ENCODE measurements around the gene SESN3.
"Not testable (repeated sequence)": the region's sequence is repeated elsewhere in the genome, so short reads cannot be mapped to it uniquely, and the experiment has no call there.

The SESN3 gene

DNA sequence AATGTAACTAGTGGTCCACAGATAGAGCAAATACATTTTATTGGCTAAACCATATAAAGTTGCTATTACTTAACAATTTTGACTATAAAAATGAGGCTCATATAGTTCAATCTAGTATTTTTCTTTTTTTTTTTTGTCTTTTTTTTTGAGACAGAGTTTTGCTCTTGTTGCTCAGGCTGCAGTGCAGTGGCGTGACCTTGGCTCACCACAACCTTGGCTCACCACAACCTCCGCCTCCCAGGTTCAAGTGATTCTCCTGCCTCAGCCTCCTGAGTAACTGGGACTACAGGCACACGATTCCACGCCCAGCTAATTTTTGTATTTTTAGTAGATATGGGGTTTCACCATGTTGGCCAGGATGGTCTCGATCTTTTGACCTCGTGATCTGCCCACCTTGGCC lies 3.9 kb downstream of the SESN3 start:
- DNase-seq (ENCODE audit: low read depth in 2 of 2, low spot score in 1 of 2) = not testable (repeated sequence)

DNA sequence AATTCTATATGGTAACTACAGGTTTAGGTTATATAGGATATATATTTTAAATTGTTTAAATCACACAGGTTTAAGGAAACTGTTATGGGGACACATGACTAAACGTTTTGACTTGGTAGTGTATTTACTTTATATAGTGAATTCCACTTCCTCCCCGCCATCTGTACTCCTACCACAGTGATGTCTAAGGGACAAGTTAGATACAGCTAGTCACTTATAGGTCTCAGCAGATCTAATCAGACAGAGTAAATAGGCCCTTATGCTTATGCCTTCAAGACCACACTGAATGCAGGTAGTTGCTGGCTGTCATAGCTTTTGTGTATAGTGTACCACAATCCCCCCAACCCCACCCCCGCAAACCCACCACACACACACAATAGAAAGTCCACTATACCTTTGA lies 8.2 kb downstream of the SESN3 start:
- DNase-seq (ENCODE audit: low read depth in 2 of 2, low spot score in 1 of 2) = no peak

DNA sequence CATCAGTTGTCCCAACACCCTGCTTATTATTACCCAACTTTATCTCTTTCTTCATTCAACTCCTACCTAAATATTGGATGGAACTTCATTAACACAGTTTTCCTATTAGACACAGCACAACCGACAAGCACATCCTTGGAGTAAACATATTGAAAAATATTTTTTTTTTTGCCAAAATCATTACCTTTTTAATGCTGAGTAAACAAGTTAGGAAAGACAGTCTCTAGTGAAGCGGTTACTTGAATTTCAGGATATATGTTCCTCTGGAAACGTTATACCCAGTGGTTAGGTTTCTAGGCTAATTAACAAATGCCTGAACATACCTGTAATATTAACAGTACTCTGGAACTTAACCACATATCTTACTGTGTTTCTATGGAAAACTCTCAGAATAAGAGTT lies 11.4 kb downstream of the SESN3 start:
- DNase-seq (ENCODE audit: low read depth in 2 of 2, low spot score in 1 of 2) = no peak

DNA sequence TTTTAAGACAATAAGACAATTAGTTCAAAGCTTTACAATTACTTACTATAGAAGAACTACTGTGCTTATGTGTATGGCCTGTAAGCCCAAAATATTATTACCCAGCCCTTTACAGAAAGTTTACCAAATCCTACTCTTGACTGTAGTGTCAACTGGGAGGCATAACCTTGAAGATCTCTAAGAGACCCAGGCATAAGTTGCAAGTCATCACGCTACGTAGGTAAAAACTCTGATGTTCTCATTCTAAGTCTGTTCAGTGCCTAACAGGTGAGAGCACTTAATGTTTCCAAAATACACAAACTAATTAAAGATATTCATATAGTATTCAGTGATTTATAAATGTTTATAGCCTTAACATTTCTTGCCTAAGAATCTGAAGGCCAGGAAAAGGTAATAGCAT lies 12.9 kb downstream of the SESN3 start:
- DNase-seq (ENCODE audit: low read depth in 2 of 2, low spot score in 1 of 2) = no peak

DNA sequence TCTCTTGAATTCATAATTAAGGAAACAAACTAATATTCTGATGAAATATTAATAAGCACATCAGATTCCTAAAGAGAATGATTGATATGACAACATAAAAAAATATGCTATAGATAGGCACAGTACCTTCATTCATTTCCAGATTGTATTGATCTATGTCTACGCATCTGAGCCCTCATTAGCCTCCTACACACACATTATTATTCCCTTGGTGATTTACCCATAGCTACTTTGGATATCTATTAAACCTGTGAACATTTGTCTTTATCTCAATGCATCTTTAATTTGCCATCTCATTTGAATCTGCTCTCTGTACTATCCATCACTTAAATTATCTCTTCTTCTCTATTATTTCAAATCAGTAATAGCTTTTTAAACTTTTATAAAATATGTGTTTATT lies 18.4 kb downstream of the SESN3 start:
- DNase-seq (ENCODE audit: low read depth in 2 of 2, low spot score in 1 of 2) = no peak

DNA sequence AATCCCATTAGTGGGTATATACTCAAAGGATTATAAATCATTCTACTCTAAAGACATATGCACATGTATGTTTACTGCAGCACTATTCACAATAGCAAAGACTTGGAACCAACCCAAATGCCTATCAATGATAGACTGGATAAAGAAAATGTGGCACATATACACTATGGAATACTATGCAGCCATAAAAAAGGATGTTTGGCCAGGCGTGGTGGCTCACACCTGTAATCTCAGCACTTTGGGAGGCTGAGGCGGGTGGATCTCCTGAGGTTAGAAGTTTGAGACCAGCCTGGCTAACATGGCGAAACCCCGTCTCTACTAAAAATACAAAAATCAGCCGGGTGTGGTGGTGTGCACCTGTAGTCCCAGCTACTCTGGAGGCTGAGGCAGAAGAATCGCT lies 21.5 kb downstream of the SESN3 start:
- not testable (repeated sequence) for DNase-seq (ENCODE audit: low read depth in 2 of 2, low spot score in 1 of 2)

DNA sequence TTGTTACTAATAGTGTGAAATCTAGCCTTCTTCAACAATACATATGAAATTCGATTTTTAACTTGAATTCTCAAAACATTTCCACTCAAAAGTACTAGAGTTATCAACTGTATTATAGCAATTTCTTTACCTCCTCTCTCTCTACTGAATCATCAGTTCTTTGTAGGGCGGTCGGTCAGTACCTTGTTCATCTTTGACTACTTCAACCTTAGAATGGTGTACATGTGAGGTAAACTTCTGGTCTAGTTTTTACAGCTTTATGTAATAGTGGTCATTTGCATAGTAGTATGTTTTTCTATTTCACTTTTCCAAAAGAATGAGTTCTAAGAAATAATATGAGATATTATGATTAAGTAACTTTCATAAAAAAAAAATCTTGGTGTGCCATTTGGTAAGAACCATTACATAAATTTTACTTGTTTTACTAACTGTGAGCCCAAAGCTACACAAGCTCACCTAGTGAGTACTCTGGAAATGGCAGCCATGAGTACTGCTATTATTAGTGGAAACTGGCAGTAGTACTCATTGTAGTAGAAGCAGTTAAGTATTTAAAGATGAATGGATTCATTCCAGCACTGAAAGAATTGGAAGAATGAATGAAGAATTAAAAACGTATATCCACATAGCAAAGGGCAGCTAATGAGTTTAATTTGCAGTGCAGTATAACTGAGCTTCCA lies 30.1 kb downstream of the SESN3 start:
- DNase-seq (ENCODE audit: low read depth in 2 of 2, low spot score in 1 of 2) = no peak

DNA sequence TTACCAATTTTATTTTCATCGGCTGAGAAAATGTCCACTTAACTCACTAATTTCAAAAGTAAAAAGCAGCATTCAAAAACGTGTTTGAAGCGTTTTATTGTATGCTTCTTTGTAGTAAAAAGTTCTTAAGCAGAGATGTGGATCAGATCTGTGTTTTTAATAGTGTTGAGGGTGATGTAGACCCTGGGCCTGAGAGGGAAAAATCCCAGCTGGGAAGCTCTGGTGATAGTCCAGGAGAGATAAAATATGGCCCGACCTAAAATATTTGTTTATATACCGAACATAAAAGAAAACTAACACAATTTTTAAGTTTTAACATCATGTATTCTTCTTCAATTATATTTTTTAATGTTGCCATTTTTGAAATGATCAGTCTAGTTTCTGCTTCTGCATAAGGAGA lies 35.2 kb downstream of the SESN3 start:
- no peak for DNase-seq (ENCODE audit: low read depth in 2 of 2, low spot score in 1 of 2)

DNA sequence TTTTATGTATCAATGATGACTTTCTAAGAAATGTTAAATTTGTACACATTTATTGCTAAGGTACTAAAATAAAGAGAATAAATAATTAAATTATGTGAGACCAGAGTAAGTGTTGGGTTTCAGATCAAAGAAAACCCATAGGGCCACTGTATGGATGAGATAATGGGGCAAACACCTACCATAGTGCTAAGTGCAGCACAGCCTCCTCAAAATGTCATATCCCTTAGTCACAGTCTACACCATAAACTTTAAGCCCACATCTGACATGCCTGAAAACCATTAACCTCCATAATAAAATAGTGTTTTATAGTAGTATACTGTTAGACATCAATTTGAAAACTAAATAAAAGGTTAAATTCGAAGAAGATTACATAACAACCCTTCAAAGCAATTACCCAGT lies 37.5 kb downstream of the SESN3 start:
- no peak for DNase-seq (ENCODE audit: low read depth in 2 of 2, low spot score in 1 of 2)

DNA sequence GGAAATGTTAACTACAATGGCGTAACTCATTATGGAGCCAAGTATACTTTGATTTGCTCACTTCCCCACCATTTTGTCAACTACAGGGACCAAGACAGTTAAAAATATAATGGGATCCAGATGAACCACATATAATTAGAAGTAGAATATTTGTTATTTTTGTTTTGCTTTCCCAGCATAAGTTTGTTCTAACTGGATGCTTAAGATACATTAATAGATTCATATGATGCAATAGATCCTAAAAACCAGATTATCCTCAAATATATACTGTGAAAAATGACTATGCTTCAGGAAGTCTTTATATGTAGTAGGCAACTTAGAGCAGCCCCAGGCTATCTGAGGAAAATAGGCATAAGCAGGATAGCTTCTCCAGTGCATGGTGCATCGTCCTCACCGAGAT lies 38.3 kb downstream of the SESN3 start:
- DNase-seq (ENCODE audit: low read depth in 2 of 2, low spot score in 1 of 2) = no peak

DNA sequence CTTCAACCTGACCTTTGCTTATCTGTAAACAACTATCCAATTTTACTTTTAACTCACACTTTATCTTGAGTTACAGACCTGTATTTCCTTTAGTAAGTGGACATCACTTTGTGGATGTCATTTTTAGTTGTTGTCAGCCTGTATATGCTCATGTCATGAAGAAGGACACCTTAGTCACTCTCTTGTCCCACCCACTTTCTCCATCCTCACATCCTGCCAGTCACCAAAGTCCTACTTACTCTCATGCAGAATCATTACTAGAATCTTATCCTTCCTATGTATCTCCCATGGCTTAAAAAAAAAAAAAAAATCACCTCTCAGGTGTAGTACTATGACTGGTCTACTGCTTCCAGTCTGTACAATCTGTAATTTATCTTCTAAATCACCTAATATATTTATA lies 43.3 kb downstream of the SESN3 start:
- no peak for DNase-seq (ENCODE audit: low read depth in 2 of 2, low spot score in 1 of 2)

DNA sequence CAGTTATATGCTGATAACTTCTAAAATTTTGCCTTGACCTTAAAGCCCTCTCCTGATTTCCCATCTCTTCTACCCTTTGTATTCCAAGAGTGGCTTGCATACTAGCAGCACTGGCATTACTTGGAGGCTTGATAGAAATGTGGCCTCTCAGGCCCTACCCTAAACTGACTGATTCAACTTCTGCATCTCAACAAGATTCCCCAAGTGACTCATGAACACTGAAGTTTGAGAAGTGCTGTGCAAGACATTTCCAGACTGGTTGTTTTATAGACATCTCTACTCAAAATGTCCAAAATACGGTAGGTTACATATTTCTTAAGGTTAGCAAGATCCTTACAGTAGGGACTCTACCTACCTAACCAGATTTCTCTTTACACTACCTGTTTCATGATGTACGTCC lies 48.6 kb downstream of the SESN3 start:
- DNase-seq (ENCODE audit: low read depth in 2 of 2, low spot score in 1 of 2) = no peak

DNA sequence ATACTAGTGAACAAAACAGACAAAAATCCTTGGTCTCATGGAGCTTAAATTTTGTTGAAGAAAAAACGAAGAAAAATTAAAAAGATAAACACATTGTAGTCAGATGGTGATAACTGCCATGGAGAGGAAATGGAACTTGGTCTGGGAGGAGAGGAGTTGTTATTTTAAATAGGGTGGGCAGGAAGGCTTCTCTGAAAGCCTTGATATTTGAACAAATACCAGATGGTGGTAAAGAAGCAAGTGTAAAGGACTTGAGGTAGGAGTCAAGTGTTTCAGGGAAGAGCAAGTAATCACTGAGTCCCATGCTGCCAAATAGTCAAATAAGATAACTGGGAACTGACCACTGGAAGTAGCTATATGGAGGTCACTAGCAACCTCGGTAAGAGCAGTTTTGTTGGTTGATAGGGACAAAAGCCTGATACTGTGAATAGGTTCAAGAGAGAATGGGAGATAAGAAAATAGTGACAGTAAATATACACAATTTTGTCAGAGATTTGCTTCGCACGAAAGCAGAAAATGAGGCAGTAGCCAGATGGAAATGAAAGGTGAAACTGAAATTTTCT lies 55.1 kb downstream of the SESN3 start:
- no peak for DNase-seq (ENCODE audit: low read depth in 2 of 2, low spot score in 1 of 2)

DNA sequence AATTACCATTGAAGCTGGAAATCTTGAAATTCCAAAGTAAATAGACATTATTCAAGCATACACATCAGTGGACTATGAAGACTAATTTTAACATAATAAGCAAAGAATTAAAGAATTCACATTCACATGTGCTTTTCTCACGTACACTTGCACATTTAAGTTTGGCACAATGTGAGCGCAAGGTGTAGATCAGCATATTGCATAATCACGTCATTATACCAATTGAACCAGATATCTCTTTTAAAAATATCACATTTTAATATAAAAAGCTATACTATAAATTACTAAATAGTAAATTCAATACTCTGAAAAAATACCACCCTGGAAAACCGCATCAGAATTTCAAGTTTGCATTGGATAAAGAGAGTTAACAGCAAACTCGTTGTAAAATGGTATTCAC lies 60.7 kb downstream of the SESN3 start:
- no peak for DNase-seq (ENCODE audit: low read depth in 2 of 2, low spot score in 1 of 2)

DNA sequence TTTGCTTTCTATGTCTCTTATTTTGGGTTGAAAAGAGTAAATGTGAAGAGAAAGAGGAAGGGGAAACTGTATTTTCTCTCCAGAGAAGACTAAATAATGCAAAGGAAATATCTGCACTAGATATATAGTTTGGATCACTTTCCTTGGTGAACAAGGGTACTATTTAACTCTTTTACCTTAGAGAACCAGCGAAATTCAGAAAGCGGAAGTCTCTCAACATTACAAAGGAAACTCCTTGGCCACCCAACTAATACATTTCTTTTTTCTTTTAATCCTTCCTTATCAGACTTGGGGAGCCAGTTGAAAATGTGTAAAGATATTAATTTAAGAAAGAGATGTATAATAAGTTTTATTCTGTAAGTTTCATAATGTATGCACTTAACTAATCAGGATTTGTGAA lies 64.2 kb downstream of the SESN3 start:
- DNase-seq (ENCODE audit: low read depth in 2 of 2, low spot score in 1 of 2) = no peak

DNA sequence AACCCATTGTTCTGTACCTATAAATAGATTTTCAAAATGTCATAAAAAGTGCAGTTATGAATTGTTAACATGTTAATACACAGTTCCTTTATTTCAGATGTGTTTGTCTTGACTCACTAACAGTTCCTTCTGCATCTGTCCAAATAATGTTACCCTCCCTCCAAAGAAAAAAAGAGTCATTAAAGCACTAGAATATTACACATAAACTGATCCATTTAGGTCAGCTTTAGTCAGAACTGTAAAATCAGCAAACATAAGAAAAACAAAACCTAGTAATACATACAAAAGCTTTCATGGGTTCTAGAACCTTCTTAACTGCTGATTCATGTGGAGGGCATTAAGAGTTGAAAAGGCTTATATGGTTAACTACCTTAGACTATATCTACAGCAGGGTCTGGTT lies 65.4 kb downstream of the SESN3 start:
- DNase-seq (ENCODE audit: low read depth in 2 of 2, low spot score in 1 of 2) = no peak

DNA sequence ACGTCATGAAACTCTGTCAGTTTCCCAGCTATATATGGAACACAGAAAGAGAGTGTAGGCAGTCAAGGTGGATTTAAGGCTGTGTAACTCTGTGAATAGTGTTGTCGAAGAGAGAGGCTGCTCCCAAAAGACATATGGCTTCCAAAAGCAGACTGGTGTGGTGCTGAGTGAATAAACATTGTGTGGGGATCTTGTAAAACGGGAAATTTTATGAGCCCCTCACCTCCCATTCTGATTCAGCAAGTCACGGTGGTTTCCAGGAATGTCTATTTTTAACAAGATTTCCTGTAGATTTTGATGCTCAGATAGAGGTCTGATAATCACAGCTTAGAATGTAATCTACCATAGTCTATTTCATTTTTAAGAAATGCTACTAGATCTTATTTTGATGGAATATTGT lies 67.9 kb downstream of the SESN3 start:
- DNase-seq (ENCODE audit: low read depth in 2 of 2, low spot score in 1 of 2) = no peak

DNA sequence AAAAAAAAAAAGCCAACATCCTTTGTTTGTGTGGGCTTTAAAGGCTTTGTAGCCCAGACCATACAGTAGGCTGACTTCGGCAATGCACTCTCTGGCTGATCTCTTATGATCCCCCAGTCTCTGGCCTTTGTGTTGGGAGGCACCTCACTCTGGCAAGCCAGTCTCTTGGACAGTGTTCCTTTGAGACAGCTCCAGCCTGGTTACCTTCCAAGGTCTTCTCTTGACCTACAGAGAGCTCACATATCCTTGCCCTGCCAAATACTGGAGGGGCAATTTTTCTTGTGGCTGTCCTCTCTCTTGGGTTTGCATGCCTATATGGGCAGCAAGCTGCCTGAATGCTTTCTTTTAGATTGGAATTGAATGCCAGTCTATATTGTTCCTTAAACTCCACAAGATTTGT lies 69.8 kb downstream of the SESN3 start:
- DNase-seq (ENCODE audit: low read depth in 2 of 2, low spot score in 1 of 2) = no peak

DNA sequence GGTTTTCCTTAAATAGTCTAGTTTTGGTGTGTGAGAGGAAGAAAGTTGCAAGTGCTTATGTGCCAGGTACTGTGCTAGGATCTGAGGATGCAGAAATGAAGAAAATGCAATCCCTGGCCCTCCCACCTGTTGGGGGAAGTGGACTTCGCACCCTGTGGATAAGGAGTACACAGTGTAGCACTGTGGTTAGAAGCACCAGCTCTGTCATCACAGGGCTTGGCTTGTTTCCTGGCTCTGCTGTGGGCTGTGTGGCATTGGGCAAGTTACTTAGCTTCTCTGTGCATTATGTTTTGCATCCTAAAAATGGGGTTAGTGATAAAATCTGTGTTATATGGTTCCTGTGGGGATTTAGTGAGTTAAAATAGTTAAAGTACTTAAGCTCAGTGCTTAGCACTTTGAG lies 73.2 kb downstream of the SESN3 start:
- DNase-seq (ENCODE audit: low read depth in 2 of 2, low spot score in 1 of 2) = no peak

DNA sequence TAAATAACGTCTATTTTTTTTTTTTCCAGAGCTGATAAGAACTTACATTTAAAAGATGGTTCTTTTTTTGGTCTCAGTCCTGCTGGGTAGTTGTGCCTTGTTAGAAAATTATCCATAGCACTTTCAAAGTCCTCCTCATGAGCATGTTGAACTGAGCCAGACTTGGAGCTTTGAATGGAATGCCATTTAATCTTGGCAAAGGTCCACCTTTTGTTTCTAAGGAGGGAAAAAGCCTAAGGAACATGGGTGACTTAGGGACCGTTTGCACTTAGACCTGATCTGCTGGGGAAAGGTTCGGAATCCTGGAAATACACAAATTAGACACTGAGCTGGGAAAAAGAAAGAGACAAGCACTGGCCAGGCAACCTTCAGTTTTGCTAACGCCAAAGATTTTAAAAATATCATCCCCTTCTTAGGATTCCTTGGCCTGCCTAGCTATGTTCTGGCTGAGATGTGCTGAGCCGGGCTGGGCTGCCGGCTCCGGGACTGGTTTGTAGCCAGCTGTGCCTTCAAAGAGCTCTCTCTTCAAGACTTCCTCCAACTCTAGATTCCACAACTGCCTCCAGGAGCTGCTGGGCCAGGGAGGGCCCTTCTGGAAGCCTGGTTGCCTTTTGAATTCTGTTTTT lies 74.0 kb downstream of the SESN3 start:
- no peak for DNase-seq (ENCODE audit: low read depth in 2 of 2, low spot score in 1 of 2)

DNA sequence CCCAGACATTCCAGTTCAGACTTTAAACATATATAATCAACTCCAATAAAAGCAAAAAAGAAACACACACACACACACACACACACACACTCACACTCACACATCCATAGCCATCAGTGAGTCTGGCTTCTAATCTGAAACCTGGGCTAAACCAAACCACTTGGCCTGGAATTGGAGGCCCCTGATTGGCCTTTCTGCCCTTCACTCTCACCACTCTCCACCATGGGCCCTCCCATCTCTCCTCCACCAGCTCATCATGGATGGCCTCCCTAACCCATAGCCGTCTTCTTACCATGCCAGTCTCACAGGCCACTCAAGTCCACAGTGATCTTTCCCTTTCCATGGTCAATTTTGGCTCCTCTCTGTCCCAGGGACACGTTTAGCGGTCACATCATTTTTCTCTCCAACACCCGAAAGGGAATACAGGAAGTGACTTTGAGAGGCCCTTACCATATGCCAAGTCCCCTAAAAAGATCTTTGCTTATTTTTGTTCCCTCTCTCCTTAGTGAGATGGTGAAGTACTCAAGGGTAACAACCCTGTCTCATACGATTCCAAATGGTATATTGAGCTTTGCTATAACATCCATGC lies 74.8 kb downstream of the SESN3 start:
- DNase-seq (ENCODE audit: low read depth in 2 of 2, low spot score in 1 of 2) = no peak

DNA sequence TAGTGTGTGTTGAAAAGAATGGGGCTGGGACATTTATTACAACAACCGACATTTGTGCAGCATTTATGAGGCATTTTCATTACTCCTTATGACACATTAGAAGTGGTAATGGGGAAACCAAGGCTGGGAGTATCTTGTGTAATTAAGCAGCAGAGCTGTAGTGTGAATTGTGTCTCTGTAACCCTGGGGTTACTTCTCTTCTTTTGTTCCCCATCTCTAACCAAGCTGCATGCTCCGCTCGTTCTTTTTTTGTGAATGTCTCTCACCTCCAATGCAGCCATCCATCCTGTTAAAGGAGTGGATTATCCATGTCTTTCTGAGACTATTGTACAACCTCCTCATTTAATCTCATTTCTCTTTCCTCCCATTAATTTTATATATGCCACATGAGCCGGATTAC lies 75.6 kb downstream of the SESN3 start:
- DNase-seq (ENCODE audit: low read depth in 2 of 2, low spot score in 1 of 2) = no peak

DNA sequence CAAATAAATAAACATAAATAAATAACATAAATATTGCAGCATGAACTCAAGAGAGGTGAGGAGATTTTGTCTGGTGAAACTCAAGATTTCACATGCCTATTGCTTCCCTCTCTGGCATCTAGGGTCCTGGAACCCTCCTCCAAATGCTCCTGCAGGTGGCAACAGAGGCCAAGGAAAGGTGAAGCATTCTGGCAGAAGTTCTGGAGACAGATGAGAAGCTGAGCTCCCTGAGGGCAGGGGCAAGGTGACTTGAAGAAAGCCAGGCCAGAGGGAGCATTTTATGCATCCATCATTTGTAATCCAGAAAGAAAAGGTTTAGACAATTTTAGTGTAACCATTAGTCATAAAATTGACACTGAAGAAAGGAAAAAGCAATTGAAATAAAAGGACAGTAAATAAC lies 76.5 kb downstream of the SESN3 start:
- peak in 1 of 2 donors; percentile 24 for DNase-seq (ENCODE audit: low read depth in 2 of 2, low spot score in 1 of 2)

All from stimulated activated CD8-positive, alpha-beta memory T cell treated with anti-CD3 and anti-CD28 coated beads, Interleukin-4, amount 100 ng/mL, for 1 hour (primary cell).